Panc1 (cell line): Measurements from ENCODE around the gene MAP3K3. TPM values are rescaled to one million over a fixed set of nuclear protein-coding genes. Genes with fewer than 3 reads are reported as not detected.

Source experiments
- ATAC-seq: fragments of 200-7000 bp; cut with Tn5 transposase; 2 replicates; pipeline ENCODE4 v1.9.1; 2020; ENCODE audit warnings: mild to moderate bottlenecking, moderate library complexity
- BruUV-seq: library from RNA; stranded (reverse); fragments of 400-500 nt; replicated peaks from 2 replicates; lab custom pipeline; 2021; lab: Mats Ljungman, UMichigan
- CTCF ChIA-PET: fragments of 300-600 bp; sonication (Branson Sonifier 250); formaldehyde crosslinking; loops from one replicate; lab custom pipeline; 2022; ENCODE audit warnings: antibody characterized with exemption; lab: Charles Lee
- POLR2A ChIA-PET: fragments of 300-600 bp; sonication (Branson Sonifier 250); formaldehyde crosslinking; loops from one replicate; lab custom pipeline; 2022; ENCODE audit warnings: antibody characterized with exemption; lab: Charles Lee
- DNase-seq: peaks from one replicate; pipeline ENCODE4 v3.0.0-alpha.2; 2010; ENCODE audit warnings: low read depth, low spot score
- H3K27ac ChIP-seq: 2 replicates; pipeline ENCODE4 v1.5.1; 2011; ENCODE audit warnings: mild to moderate bottlenecking, low read length, inconsistent platforms
- H3K27me3 ChIP-seq: fragments of 200-500 bp; sonication (Bioruptor generic); 2 replicates; pipeline ENCODE4 v1.6.0; 2014; ENCODE audit warnings: low read length, inconsistent platforms; ENCODE audit not compliant: control insufficient read depth, insufficient read depth
- H3K36me3 ChIP-seq: fragments of 200-500 bp; sonication (Bioruptor generic); 2 replicates; pipeline ENCODE4 v1.5.1; 2014; ENCODE audit warnings: inconsistent platforms, mild to moderate bottlenecking, low read length, moderate library complexity; ENCODE audit not compliant: control insufficient read depth, insufficient read depth
- H3K4me1 ChIP-seq: 2 replicates; pipeline ENCODE4 v1.5.1; 2011; ENCODE audit warnings: inconsistent platforms, mild to moderate bottlenecking, low read length, moderate library complexity; ENCODE audit not compliant: control insufficient read depth, insufficient read depth
- H3K4me3 ChIP-seq, 2 experiments: 2 replicates each; pipeline ENCODE4 v1.5.1; 2011 to 2012; ENCODE audit warnings: low read depth in 2 of 2, low read length in 2 of 2, mild to moderate bottlenecking in 2 of 2, inconsistent platforms in 1 of 2, moderate library complexity in 1 of 2
- H3K9me3 ChIP-seq: fragments of 200-500 bp; sonication (Bioruptor generic); 2 replicates; pipeline ENCODE4 v1.5.1; 2014; ENCODE audit warnings: low read depth, mild to moderate bottlenecking, inconsistent platforms, low read length, moderate library complexity; ENCODE audit not compliant: control insufficient read depth, insufficient read depth
- POLR2AphosphoS5 ChIP-seq: IDR thresholded peaks from 2 replicates; pipeline ENCODE4 v1.6.1; 2012; ENCODE audit warnings: mild to moderate bottlenecking, low read depth, low read length, moderate library complexity
- SIN3A ChIP-seq: IDR thresholded peaks from 2 replicates; pipeline ENCODE4 v1.6.1; 2012; ENCODE audit warnings: low read depth, mild to moderate bottlenecking, low read length, moderate library complexity, borderline replicate concordance; ENCODE audit not compliant: insufficient read depth
- TCF7L2 ChIP-seq: IDR thresholded peaks from 2 replicates; pipeline ENCODE4 v1.6.1; 2011; ENCODE audit warnings: mild to moderate bottlenecking, low read depth, low read length, inconsistent platforms
- in situ Hi-C: cut with HindIII; loops from 2 replicates; pipeline ENCODE4 v1.10.0; 2016; ENCODE audit warnings: low sequenced_read_pairs, low pct_unique_long_range_greater_than_20kb
- intact Hi-C: fragments of 100-400 bp; cut with micrococcal nuclease; formaldehyde crosslinking; loops from one replicate; pipeline ENCODE4 v1.10.0; 2022; ENCODE audit not compliant: unreplicated experiment
- total RNA-seq: library from RNA; stranded (reverse); gene quantifications from one replicate; pipeline ENCODE4 v1.2.1, GENCODE V29; 2021; ENCODE audit not compliant: unreplicated experiment
- TF ChIP-seq, protein P1 (sequence below), 2 experiments: IDR thresholded peaks; 2 replicates each; pipeline ENCODE4 v1.6.1; 2011 to 2012; ENCODE audit warnings: low read depth in 2 of 2, control low read depth in 1 of 2, low read length in 1 of 2, mild to moderate bottlenecking in 1 of 2, moderate library complexity in 1 of 2; ENCODE audit not compliant: insufficient read depth in 1 of 2
- TF ChIP-seq, protein P2 (sequence below): fragments of 450-650 bp; IDR thresholded peaks from 2 replicates; pipeline ENCODE4 v1.5.1; 2017; ENCODE audit warnings: mild to moderate bottlenecking

Gene MAP3K3
- total RNA-seq, 1 experiment from 2014 or later, result 22.3 TPM

DNA sequence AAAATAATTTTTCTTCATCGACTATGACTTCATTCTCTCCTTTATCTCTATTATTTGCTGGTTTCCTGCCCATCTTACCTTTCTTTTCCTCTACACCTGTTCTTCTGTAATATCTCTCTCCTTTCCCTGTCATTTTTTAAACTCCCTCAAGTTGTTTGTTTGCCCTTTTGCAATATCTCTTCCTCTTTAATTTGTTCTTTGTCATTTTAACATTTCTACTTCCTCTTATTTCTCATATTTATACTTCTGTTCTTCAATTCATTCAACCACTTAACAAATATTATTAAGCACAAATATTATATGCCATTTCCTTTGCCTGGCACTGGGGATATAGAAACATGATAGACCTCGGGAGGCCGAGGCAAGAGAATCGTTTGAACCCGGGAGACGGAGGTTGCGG is 22.6 kb downstream of the MAP3K3 start:
- in situ Hi-C loops (no loop called here), intact Hi-C loops (no loop called here)
- ChIA-PET CTCF (no interaction called here), POLR2A (no interaction called here)
- Histone ChIP-seq H3K4me3 (no peak overlapping the region), H3K27ac (no peak overlapping the region), H3K27me3 (no peaks in the 10 kb centered on the region), H3K36me3 (no peaks in the 10 kb centered on the region), H3K9me3 (no peaks in the 10 kb centered on the region), H3K4me1 (no peaks in the 10 kb centered on the region)
- TF ChIP-seq SIN3A (no peak), TCF7L2 (no peak), POLR2AphosphoS5 (no peak)
- TF ChIP-seq, protein P1, sequence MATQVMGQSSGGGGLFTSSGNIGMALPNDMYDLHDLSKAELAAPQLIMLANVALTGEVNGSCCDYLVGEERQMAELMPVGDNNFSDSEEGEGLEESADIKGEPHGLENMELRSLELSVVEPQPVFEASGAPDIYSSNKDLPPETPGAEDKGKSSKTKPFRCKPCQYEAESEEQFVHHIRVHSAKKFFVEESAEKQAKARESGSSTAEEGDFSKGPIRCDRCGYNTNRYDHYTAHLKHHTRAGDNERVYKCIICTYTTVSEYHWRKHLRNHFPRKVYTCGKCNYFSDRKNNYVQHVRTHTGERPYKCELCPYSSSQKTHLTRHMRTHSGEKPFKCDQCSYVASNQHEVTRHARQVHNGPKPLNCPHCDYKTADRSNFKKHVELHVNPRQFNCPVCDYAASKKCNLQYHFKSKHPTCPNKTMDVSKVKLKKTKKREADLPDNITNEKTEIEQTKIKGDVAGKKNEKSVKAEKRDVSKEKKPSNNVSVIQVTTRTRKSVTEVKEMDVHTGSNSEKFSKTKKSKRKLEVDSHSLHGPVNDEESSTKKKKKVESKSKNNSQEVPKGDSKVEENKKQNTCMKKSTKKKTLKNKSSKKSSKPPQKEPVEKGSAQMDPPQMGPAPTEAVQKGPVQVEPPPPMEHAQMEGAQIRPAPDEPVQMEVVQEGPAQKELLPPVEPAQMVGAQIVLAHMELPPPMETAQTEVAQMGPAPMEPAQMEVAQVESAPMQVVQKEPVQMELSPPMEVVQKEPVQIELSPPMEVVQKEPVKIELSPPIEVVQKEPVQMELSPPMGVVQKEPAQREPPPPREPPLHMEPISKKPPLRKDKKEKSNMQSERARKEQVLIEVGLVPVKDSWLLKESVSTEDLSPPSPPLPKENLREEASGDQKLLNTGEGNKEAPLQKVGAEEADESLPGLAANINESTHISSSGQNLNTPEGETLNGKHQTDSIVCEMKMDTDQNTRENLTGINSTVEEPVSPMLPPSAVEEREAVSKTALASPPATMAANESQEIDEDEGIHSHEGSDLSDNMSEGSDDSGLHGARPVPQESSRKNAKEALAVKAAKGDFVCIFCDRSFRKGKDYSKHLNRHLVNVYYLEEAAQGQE (IDR thresholded peaks at IDR 0.05; ENCODE audit: insufficient read depth in 1 of 2, low read depth in 2 of 2, low read length in 1 of 2), result no peak
- TF ChIP-seq, protein P2, sequence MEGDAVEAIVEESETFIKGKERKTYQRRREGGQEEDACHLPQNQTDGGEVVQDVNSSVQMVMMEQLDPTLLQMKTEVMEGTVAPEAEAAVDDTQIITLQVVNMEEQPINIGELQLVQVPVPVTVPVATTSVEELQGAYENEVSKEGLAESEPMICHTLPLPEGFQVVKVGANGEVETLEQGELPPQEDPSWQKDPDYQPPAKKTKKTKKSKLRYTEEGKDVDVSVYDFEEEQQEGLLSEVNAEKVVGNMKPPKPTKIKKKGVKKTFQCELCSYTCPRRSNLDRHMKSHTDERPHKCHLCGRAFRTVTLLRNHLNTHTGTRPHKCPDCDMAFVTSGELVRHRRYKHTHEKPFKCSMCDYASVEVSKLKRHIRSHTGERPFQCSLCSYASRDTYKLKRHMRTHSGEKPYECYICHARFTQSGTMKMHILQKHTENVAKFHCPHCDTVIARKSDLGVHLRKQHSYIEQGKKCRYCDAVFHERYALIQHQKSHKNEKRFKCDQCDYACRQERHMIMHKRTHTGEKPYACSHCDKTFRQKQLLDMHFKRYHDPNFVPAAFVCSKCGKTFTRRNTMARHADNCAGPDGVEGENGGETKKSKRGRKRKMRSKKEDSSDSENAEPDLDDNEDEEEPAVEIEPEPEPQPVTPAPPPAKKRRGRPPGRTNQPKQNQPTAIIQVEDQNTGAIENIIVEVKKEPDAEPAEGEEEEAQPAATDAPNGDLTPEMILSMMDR, result no peak
- no peak for ATAC-seq
- no peak for DNase-seq
- BruUV-seq, result no TSS peak

DNA sequence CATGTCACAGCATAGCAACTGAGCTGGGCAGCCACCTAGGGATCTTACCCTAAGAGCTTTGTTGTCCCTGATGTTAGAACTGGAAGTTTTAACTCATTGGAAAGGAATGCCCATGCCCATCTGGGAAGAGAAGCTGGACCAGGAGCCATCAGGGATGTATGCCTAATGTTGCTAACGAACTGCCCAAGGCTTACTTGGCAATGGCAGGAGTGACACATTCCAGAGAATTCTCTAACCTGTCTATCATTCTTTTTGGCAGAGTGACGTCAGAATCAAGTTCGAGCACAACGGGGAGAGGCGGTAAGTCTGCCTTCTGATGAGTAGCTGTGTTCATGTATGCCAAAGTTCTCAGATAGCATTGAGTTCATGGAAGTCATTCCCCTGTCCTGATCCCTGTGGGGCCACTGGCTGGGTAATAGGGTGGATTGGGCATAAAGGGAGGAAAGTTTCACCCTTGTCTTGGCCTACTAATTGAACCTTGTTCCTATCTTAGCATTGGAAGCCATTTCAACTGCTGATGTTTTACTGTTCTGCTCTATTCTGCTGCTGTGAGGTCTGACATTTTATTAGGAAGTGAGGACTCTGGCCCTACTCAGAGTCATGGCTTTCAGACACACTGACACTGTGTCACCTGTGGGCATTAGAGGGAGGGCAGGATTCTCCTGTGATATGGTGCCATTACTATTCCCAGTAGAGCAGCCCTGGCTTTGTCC is 23.7 kb downstream of the MAP3K3 start:
- ChIA-PET POLR2A (no interaction called here), CTCF (no interaction called here)
- Histone ChIP-seq H3K27me3 (no peaks in the 10 kb centered on the region), H3K36me3 (no peaks in the 10 kb centered on the region), H3K4me1 (no peaks in the 10 kb centered on the region), H3K27ac (no peak overlapping the region), H3K4me3 (no peak overlapping the region), H3K9me3 (no peaks in the 10 kb centered on the region)
- no TSS peak for BruUV-seq
- TF ChIP-seq, protein P1 (IDR thresholded peaks at IDR 0.05; ENCODE audit: insufficient read depth in 1 of 2, low read depth in 2 of 2, low read length in 1 of 2), result no peak
- TF ChIP-seq SIN3A, result no peak
- TF ChIP-seq TCF7L2, result no peak
- TF ChIP-seq, protein P2, result no peak
- no peak for TF ChIP-seq POLR2AphosphoS5
- in situ Hi-C loops, result no loop called here
- intact Hi-C loops, result no loop called here
- no peak for DNase-seq
- no peak for ATAC-seq
